Embryonic facial prominence (tissue), 1 donor: ENCODE results near the gene UBA5.

Experiments
- DNase-seq: peaks from one replicate; pipeline ENCODE4 v3.0.0-alpha.2; 2016; ENCODE audit errors: extremely low spot score

The UBA5 gene

GRCh38 chr3:132654190-132654589 lies 5.9 kb upstream of the UBA5 start:
- no peak for DNase-seq

DNA sequence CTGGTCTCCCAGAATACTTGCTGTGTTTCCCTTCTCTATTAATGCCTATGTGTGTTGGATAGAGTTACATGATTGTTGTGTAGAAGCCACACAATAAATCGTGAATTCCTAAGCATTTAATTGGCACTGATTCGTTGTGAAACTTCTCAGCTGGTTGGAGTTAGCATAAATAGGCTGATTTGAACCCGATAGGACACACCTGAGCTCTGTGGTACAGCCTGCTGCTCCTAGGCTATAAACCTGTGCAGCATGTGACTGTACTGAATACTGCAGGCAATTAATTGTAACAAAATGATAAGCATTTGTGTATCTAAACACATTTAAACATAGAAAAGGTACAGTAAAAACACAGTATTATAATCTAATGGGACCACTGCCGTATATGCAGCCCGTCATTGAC lies 5.4 kb upstream of the UBA5 start:
- no peak for DNase-seq

- DNase-seq: no peak
These were observed 4.7 kb upstream of the UBA5 start for GRCh38 chr3:132655471-132655870.

GRCh38 chr3:132657869-132658747 lies 2.0 kb upstream of the UBA5 start:
- DNase-seq: no peak

GRCh38 chr3:132659000-132659364 lies 1.1 kb upstream of the UBA5 start:
- DNase-seq: no peak

- DNase-seq: peak; percentile 68
These were observed 621 bp upstream of the UBA5 start, which contains the start of gene ACAD11 for GRCh38 chr3:132659365-132660051. Gene ACAD11, minus strand, starts transcription at chr3:132659809. Its CDS starts 58 bp downstream, at chr3:132659751.

GRCh38 chr3:132660811-132661070 lies 612 bp downstream of the UBA5 start:
- no peak for DNase-seq

- DNase-seq: no peak
These were observed 972 bp downstream of the UBA5 start for GRCh38 chr3:132661101-132661500.

DNA sequence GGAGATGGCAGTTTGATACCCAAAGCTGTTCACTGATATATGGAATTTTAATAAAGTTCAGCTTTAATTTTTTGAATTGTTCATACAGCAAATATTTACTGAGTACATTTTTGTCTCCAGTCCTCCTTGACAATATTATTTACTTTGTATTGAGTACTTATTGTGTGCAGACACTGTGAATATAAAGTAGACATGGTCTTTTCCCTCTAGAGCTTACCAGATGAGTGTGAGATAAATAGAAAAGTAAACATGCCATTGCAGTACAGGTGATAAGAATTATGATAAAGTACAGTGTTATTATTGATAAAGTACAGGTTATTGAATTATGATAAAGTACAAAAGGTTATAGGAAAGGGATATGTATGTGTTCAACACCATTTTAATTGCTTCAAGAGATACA lies 2.1 kb downstream of the UBA5 start:
- DNase-seq: no peak

- DNase-seq: no peak
These were observed 5.2 kb downstream of the UBA5 start for GRCh38 chr3:132665230-132665745.

- DNase-seq: no peak
These were observed 9.2 kb downstream of the UBA5 start for GRCh38 chr3:132669256-132669777.

DNA sequence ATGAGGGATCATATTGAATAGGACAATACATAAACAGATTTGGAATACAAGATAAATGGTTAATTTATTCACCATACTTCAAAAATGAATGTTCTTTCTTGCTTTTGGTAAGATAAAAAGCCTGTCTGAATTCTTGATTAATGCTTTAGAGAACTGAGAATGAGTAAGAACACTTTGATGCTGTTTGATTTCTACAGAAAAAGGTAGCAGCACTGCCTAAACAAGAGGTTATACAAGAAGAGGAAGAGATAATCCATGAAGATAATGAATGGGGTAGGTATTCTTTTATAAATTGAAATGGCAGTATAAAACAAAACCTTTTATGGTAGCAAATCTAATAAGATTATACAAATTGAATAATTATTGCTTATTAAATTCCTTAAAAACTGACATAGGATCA lies 15.3 kb downstream of the UBA5 start:
- no peak for DNase-seq

- DNase-seq: no peak
These were observed 19.8 kb downstream of the UBA5 start for GRCh38 chr3:132679911-132680310.

DNA sequence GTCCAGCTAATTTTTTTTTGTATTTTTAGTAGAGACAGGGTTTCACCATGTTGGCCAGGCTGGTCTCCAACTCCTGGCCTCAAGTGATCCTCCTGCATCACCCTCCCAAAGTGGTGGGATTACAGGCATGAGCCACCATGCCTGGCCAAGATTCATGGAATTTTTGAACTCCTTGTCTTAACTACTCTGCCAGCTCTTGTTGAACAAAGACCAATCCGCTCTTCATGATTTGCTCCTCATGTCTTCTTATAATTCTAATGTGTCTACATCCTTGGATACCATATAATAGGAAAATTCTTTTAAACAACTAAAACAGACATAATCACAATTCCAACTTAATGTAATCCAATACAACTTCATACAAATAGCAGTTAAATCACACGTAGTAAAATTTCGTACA lies 21.3 kb downstream of the UBA5 start:
- no peak for DNase-seq

- DNase-seq: no peak
These were observed 22.1 kb downstream of the UBA5 start for GRCh38 chr3:132682201-132682600.

- no peak for DNase-seq
These were observed 29.9 kb downstream of the UBA5 start for GRCh38 chr3:132690040-132690439.

GRCh38 chr3:132694991-132695390 lies 34.9 kb downstream of the UBA5 start:
- no peak for DNase-seq

- DNase-seq: no peak
These were observed 35.3 kb downstream of the UBA5 start for GRCh38 chr3:132695422-132695821.

DNA sequence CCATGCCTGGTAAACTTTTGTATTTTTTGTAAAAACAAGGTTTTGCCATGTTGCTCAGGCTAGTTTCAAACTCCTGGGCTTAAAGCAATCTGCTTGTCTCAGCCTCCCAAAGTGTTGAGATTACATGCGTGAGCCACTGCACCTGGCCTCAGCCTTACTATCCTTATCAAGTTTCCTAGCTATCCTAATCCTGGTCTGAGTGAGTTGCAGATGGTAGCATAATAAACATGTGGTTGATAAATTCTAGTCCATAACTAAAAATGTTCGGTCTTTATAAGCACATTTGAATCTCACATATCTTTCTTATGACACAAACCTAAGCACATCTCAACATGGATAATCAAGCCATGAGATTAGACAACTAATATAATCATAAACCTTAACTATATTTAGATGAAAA lies 43.6 kb downstream of the UBA5 start:
- no peak for DNase-seq

DNA sequence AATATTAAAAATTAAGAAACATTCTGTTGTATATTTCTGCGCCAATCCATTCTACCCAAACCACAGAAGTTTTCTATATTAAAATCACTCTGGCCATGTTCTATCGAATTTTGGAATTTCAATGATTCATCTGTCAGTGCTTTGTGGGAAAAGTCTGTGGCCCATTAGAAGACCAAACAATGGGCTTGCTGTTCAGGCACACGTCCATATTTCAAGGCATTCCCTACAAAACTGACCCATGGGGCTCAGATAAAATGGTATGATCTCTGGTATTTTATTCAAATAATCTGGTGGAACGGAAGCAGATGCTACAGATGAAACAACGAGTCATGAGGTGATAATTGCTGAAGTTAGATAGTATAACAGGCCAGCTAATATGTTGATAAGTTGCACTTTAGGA lies 49.6 kb downstream of the UBA5 start:
- DNase-seq: no peak

DNA sequence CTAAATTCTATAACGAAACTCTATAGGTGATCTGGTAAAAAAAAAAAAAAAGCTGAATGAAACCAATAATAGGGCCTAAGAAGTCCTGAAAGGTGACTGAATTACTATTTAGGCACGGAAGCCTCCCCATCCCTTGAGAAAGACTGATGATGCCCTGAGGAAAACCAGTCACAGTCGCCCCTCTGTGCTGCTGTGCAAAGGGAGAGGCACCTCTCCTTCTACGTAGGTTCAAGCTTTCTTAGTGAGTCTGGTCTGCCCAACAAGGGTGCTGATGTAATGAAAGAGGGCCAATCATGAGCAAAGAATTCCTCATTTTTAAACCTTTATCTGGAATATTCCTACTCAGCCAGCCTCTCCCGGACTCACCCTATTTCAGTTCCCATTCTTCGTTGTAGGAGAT lies 50.2 kb downstream of the UBA5 start:
- DNase-seq: no peak

GRCh38 chr3:132713977-132714727 lies 54.0 kb downstream of the UBA5 start:
- DNase-seq: no peak
